ENCODE data around the gene HOXD11. TPM values are rescaled to one million over a fixed set of nuclear protein-coding genes. Genes with fewer than 3 reads are reported as not detected.

The HOXD11 gene
- total and polyA plus RNA-seq, 2 experiments from 2014 or later: not detected

- TF ChIP-seq ZNF462 (CRISPR knock-in tag; IDR thresholded peaks at IDR 0.05): no peak
- TF ChIP-seq EZH2 (IDR thresholded peaks at IDR 0.05; ENCODE audit: low read depth, unreplicated experiment): peak; percentile 65
Measured at GRCh38 chr2:176110415-176111308, 3.6 kb downstream of the HOXD11 start (continued).

- Mint-ChIP-seq H3K4me3 (no peak overlapping the region), H3K4me1 (peaks cover 17% of the 10 kb centered on the region), H3K27ac (no peak overlapping the region), H3K9me3 (peaks cover 3% of the 10 kb centered on the region), H3K27me3 (ENCODE audit: insufficient read depth, low read depth, poor library complexity) (peaks cover 94% of the 10 kb centered on the region), H3K36me3 (ENCODE audit: low read depth) (no peaks in the 10 kb centered on the region; the same call in 2 of the 3 replicates)
- peaks cover 99% of the 10 kb centered on the region for H3K27me3 ChIP-seq (ENCODE audit: insufficient read depth)
- peaks cover 31% of the 10 kb centered on the region for H4K20me1 ChIP-seq (replicated peaks; ENCODE audit: insufficient read depth)
- DNase-seq (ENCODE audit: low spot score): peak; percentile 94
- H3K36me3 ChIP-seq (ENCODE audit: insufficient read depth): no peaks in the 10 kb centered on the region
- H3K27ac ChIP-seq (ENCODE audit: low read depth): no peak overlapping the region
- H3K9me2 ChIP-seq (ENCODE audit: insufficient read depth): no peaks in the 10 kb centered on the region
- H3K4me3 ChIP-seq: no peak overlapping the region
- H3K4me1 ChIP-seq (ENCODE audit: insufficient read depth): peaks cover 38% of the 10 kb centered on the region
- ATAC-seq: peak; percentile 9
- no peak overlapping the region for H2AFZ ChIP-seq
- peaks cover 49% of the 10 kb centered on the region for H3F3A ChIP-seq (replicated peaks; ENCODE audit: low read depth)
- H3K4me2 ChIP-seq: no peak overlapping the region
- H3K79me2 ChIP-seq (replicated peaks; ENCODE audit: insufficient read depth): no peaks in the 10 kb centered on the region
- TF ChIP-seq ZNF462 (CRISPR knock-in tag; IDR thresholded peaks at IDR 0.05): no peak
- no peak for TF ChIP-seq CREB1 (CRISPR knock-in tag; IDR thresholded peaks at IDR 0.05; ENCODE audit: low read depth)
Measured at GRCh38 chr2:176111309-176111663, 4.2 kb downstream of the HOXD11 start.
